NCI-H748 (cell line): Measurements from ENCODE around the gene LCLAT1.
"Not testable (repeated sequence)": the region's sequence is repeated elsewhere in the genome, so short reads cannot be mapped to it uniquely, and the experiment has no call there.

Source experiments
- DNase-seq: peaks from one replicate; lab custom pipeline; 2025; ENCODE audit not compliant: unreplicated experiment; lab: John Stamatoyannopoulos, UW

Gene LCLAT1

GRCh38 chr2:30453498-30453897, 6.5 kb downstream of the LCLAT1 start:
- no peak for DNase-seq

GRCh38 chr2:30454571-30454970, 7.5 kb downstream of the LCLAT1 start:
- no peak for DNase-seq

DNA sequence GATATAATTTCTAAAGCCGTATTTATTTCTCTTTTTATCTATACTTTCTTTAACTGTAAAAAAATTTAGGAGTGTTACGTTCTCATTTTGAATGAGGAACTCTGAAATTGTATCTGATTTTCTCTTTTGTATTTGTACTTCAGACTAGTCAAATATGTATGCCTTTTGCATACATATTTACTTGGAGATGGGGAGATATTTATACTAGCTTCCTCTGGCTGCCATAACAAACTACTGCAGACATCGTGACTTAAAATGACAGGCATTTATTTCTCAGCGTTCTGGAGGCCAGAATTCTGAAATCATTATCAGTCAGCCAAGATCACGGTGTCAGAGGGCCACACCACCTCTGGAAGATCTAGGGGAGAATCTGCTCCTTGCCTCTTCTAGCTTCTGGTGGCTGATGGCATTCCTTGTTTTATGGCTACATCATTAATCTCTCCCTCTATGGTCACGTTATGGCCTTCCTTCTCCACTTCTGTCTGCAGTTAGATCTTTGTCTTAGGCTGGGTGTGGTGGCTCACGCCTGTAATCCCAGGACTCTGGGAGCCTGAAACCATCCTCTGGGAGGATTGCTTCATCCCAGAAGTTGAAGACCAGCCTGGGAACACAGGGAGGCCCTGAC, 8.2 kb downstream of the LCLAT1 start:
- no peak for DNase-seq

GRCh38 chr2:30456106-30456505, 9.1 kb downstream of the LCLAT1 start:
- DNase-seq: no peak

DNA sequence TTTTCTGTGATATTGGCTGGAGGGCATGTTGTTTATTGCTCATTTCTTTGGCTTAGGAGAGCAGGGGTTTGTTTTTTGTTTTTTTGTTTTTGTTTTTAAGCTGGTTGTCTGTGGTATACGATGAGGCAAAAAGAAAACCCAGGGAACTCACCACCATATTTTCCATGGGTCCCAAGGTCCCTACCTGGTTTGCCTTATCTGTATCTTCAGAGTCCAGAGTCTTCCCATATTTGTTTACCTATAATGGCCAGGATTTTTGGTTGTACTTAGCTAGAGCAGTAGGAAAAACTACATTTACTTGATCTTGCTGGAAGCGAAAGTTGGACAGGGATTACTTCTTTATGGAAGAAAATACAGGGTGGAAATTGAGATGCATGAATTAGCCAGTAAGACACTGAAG, 9.5 kb downstream of the LCLAT1 start:
- no peak for DNase-seq

GRCh38 chr2:30457296-30457695, 10.2 kb downstream of the LCLAT1 start:
- DNase-seq: no peak

DNA sequence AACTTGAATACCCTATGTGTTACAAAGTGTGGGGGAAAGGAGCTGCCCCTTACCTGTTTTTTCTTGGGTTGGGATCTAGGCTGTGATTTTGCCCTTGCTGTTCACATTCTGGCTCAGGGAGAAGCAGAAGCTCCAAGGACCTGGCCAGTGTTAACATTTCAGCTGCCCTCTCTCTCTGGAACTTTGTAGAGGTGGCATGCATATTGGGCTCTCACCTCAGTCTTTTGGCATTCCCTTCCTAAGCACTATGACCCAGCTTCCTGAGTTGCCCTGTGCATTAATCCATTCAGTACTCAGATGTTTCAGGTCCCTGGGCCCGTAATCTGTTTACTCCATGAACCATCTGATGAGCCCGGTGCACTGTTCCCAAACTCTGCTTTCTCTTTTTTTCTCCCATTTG, 12.1 kb downstream of the LCLAT1 start:
- DNase-seq: no peak

DNA sequence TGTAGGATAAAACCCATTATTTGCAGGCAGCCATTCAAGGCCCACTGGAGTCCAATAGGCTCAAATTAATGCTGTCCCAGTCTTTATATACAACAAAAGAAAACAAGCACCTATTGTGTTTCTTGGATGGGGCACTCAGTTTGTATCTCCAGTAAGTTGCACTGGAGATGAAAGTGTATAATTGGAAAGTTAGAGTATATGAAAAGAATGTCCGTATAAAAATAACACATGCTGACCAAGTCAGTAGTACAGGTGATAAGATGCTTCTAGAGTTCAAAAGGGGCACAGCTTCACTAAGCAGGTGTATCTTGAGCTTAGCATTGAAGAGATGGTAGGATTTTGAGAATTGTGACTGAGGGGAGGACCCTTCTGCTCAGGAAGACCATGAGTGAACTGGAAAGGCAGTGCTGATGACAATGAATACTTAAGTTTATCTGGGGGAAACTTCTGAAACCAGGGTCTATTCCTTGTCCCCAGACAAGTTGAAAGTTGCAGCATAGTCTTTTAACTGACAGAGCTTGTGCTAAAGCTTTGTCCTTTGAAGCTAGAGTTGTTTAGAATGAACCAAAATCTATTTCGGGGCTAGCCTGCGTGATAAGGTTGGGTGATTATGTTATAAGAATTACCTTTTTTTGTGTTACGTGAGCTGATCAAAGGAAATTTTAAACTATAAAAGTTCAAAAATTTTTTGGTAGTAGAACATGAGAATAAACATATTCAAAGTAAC, 15.2 kb downstream of the LCLAT1 start:
- no peak for DNase-seq

DNA sequence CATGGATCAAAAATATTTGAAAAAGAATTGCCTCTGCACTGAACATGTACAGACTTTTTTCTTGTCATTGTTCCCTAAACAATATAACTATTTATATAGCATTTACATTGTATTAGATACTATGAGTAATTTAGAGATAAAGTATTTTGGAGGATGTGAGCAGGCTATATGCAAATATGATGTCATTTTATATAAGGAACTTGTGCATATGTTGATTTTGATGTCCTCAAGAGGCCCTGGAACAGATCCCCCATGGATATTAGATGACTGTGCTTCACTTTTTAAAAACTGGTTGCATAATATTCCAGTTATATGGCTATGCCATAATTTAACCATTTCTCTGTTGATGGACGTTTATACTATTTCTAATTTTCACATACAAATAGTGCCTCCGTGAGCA, 16.5 kb downstream of the LCLAT1 start:
- DNase-seq: no peak

GRCh38 chr2:30464544-30465170, 17.6 kb downstream of the LCLAT1 start:
- no peak for DNase-seq

DNA sequence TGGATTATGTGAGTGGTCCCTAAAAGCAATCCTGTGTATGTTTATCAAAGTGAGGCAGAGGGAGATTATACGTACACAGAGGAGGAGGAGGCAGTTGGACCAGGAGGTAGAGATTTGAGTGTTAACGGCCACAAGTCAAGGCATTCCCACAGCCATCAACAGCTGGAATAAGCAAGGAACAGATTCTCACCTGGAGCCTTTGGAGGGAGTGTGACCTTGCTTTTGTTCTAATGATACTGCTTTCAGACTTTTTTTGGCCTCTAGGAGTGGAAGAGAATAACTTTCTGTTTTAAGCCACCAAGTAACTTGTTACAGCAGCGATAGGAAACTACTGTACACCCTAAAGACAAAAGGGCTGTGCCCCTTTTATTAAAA, 18.1 kb downstream of the LCLAT1 start:
- no peak for DNase-seq

GRCh38 chr2:30466216-30466615, 19.2 kb downstream of the LCLAT1 start:
- no peak for DNase-seq

DNA sequence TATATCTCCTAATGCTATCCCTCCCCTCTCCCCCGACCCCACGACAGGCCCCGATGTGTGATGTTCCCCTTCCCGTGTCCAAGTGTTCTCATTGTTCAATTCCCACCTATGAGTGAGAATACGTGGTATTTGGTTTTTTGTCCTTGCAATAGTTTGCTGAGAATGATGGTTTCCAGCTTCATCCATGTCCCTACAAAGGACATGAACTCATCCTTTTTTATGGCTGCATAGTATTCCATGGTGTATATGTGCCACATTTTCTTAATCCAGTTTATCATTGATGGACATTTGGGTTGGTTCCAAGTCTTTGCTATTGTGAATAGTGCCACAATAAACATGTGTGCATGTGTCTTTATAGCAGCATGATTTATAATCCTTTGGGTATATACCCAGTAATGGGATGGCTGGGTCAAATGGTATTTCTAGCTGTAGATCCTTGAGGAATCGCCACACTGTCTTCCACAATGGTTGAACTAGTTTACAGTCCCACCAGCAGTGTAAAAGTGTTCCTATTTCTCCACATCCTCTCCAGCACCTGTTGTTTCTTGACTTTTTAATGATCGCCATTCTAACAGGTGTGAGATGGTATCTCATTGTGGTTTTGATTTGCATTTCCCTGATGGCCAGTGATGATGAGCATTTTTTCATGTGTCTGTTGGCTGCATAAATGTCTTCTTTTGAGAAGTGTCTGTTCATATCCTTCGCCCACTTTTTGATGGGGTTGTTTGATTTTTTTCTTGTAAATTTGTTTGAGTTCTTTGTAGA, 20.2 kb downstream of the LCLAT1 start:
- DNase-seq: not testable (repeated sequence)

- no peak for DNase-seq
Measured at GRCh38 chr2:30470426-30470825, 23.4 kb downstream of the LCLAT1 start.

DNA sequence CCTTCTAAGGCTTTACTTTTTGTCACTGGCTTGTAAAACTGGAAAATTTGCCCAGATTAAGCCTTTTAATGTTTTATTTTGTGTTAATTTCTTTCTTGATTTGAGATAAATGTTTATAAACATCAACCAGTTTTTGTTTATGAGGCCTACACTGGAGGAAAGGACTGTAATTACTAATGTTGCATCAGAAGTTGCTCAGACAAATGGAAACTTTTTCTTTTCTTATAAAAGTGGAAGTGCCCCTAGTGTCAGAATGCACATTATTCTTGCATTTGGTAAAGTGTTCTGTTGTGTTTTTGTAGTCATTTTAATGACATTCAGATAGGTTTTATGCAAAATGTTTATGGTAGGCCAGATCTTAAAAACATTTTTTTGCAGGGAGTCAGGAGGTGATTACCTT, 25.3 kb downstream of the LCLAT1 start:
- no peak for DNase-seq

- no peak for DNase-seq
Measured at GRCh38 chr2:30475542-30475941, 28.5 kb downstream of the LCLAT1 start.

DNA sequence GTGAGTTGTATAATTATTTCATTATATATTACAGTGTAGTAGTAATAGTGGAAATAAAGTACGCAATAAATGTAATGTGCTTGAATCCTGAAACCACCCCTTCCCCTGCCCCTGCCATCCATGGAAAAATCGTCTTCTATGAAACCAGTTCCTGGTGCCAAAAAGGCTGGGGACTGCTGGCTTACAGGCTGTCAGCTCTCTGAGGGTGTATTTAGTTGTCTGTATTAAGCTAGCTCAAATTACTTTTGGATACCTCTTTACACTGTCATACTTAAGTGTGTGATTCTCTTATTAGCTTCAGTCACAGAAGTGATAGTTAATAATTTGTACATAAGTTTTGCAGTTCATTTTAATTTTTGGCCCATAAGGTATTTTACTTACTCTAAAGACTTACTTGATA, 29.6 kb downstream of the LCLAT1 start:
- DNase-seq: no peak

DNA sequence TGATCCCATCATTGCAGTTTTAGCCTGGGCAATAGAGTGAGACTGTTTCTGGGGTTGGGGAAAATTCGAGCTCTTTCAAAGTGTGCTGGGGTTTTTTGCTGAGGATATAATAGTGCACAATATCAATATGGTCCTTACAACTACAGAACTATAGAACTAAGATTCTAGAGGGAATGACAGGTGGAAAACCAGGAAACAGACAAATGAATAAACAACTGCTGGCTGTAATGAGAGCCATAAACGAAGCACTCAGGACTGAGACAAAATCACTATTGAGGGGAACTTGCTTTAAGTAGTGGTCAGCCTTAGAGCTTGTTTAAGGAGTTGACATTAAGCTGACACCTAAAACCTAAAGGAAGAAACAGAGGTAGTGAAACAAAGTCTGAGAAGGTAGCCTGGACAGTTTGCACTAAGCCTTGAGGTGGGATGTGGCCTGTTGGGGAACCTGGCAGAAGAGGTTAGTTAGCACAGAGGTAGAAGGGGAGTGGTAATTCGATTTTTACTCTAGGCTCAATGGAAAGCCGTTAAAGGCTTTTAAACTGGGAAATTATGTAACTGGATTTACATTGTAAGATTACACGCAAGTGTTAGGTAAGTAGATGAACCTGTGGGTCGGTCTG, 33.8 kb downstream of the LCLAT1 start:
- no peak for DNase-seq

DNA sequence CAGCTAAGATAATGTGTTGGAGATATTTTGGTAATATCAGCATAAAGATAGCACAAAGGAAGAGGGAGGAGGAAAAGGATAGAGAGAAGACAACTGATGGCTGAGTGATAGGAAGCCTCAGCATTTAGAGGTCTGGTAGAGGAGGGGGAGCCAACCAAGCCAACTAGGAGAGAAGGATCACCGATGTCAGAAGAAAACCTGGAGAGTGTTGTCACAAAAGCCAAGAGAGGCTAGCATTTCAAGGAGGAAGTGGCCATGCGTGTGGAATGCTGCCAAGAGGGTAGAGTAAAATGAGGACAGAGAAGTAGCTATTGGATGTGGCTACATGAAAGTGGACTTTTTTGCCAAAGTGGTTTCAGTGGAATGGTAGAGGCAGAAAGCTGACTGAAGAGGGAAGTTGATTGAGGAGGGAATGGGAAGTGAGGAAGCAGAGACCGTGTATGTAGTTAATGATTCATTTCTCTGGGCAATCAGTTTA, 34.3 kb downstream of the LCLAT1 start:
- no peak for DNase-seq

DNA sequence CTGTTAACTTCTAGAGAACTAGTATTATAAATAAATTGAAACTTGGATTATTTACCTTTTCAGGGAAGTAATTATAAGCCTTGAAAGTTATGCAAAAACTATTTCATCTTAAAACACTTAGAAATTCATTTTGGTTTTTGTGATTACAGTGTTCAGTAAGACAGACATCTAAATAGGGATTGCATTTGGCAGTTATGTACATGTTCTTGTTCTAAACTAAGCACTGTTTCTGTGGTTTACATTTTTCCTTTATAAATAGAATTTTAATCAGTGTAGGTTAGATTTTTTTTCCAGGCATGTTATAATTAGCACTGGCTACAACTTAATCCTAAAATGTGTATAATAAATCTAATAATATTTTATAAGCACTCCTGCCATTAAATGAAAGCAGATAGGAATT, 35.0 kb downstream of the LCLAT1 start:
- DNase-seq: no peak

DNA sequence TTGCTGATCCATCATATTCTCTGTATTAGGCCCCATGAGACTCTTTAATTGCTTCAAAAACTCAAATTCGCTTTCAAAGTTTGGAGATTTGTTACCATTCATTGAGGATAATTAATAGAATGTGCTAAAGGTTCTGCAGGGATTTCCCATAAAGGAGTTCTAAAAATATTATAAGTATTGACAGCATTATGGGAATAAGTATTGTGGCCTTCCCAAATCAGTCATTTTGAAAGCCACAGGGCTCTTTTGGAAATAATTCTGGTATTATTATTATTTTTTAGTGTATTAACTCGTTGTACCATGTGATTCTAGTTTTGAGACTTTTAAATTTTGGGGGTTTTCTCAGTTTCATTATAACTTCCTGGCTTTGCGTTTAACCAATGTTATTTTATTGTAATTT, 37.1 kb downstream of the LCLAT1 start:
- no peak for DNase-seq
